H9 (cell line): ENCODE measurements around the gene STK32B. TPM values are rescaled to one million over a fixed set of nuclear protein-coding genes. Genes with fewer than 3 reads are reported as not detected.

Experiments used
- DNase-seq: peaks from one replicate; pipeline ENCODE4 v3.0.0-alpha.2; 2017
- H2AFZ ChIP-seq: one replicate; pipeline ENCODE4 v1.6.1; 2013; ENCODE audit warnings: mild to moderate bottlenecking, low read length, control low read depth, moderate library complexity
- H2AK5ac ChIP-seq: 2 replicates; pipeline ENCODE4 v1.6.1; 2013; ENCODE audit warnings: low read length, control low read depth, mixed read lengths; ENCODE audit not compliant: insufficient read length
- H2BK120ac ChIP-seq: one replicate; pipeline ENCODE4 v1.6.1; 2013; ENCODE audit warnings: low read depth, mild to moderate bottlenecking, low read length, control low read depth, inconsistent platforms; ENCODE audit not compliant: poor library complexity, severe bottlenecking
- H2BK12ac ChIP-seq: 2 replicates; pipeline ENCODE4 v1.6.1; 2013; ENCODE audit warnings: low read length, control low read depth, mixed read lengths, low read depth; ENCODE audit not compliant: insufficient read length
- H2BK15ac ChIP-seq: 2 replicates; pipeline ENCODE4 v1.6.1; 2013; ENCODE audit warnings: low read depth, low read length, control low read depth
- H2BK20ac ChIP-seq: one replicate; pipeline ENCODE4 v1.6.1; 2013; ENCODE audit warnings: low read depth, mild to moderate bottlenecking, low read length, control low read depth, inconsistent platforms; ENCODE audit not compliant: poor library complexity, severe bottlenecking
- H2BK5ac ChIP-seq: 2 replicates; pipeline ENCODE4 v1.6.1; 2013; ENCODE audit warnings: low read length, control low read depth, mixed read lengths; ENCODE audit not compliant: insufficient read length
- H3K14ac ChIP-seq: 2 replicates; pipeline ENCODE4 v1.6.1; 2013; ENCODE audit warnings: low read length, control low read depth; ENCODE audit not compliant: insufficient read depth
- H3K18ac ChIP-seq: 2 replicates; pipeline ENCODE4 v1.6.1; 2013; ENCODE audit warnings: low read depth, mild to moderate bottlenecking, mixed read lengths, low read length, control low read depth; ENCODE audit not compliant: insufficient read length
- H3K23ac ChIP-seq: 2 replicates; pipeline ENCODE4 v1.6.1; 2013; ENCODE audit warnings: low read length, control low read depth, mixed read lengths, low read depth; ENCODE audit not compliant: insufficient read length
- H3K23me2 ChIP-seq: 2 replicates; pipeline ENCODE4 v1.6.1; 2013; ENCODE audit warnings: low read depth, mild to moderate bottlenecking, mixed read lengths, low read length, control low read depth; ENCODE audit not compliant: insufficient read length, poor library complexity, severe bottlenecking
- H3K27ac ChIP-seq: 2 replicates; pipeline ENCODE4 v1.5.1; 2013; ENCODE audit warnings: low read length, control low read depth, mixed read lengths, low read depth; ENCODE audit not compliant: insufficient read length
- H3K27me3 ChIP-seq: 2 replicates; pipeline ENCODE4 v1.6.1; 2013; ENCODE audit warnings: low read length, control low read depth, inconsistent platforms; ENCODE audit not compliant: insufficient read depth
- H3K4ac ChIP-seq: 2 replicates; pipeline ENCODE4 v1.6.1; 2013; ENCODE audit warnings: low read depth, mild to moderate bottlenecking, control low read depth, inconsistent platforms, low read length, moderate library complexity
- H3K4me1 ChIP-seq: 2 replicates; pipeline ENCODE4 v1.6.1; 2013; ENCODE audit warnings: low read length, control low read depth, inconsistent platforms; ENCODE audit not compliant: insufficient read depth
- H3K4me2 ChIP-seq: 2 replicates; pipeline ENCODE4 v1.6.1; 2013; ENCODE audit warnings: low read length, control low read depth, mixed read lengths; ENCODE audit not compliant: insufficient read length, insufficient read depth
- H3K56ac ChIP-seq: 2 replicates; pipeline ENCODE4 v1.6.1; 2013; ENCODE audit warnings: low read depth, mild to moderate bottlenecking, mixed read lengths, low read length, control low read depth; ENCODE audit not compliant: insufficient read length
- H3K79me1 ChIP-seq: 2 replicates; pipeline ENCODE4 v1.6.1; 2013; ENCODE audit warnings: low read depth, mild to moderate bottlenecking, moderate library complexity, low read length, control low read depth, inconsistent platforms; ENCODE audit not compliant: insufficient read depth, poor library complexity, severe bottlenecking
- H3K79me2 ChIP-seq: 2 replicates; pipeline ENCODE4 v1.6.1; 2013; ENCODE audit warnings: low read length, control low read depth, inconsistent platforms; ENCODE audit not compliant: insufficient read depth
- H3K9ac ChIP-seq: 2 replicates; pipeline ENCODE4 v1.6.1; 2013; ENCODE audit warnings: low read length, control low read depth, mixed read lengths; ENCODE audit not compliant: insufficient read length; ENCODE audit errors: extremely low read depth
- H3K9me3 ChIP-seq: one replicate; pipeline ENCODE4 v1.6.1; 2013; ENCODE audit warnings: low read depth, low read length, inconsistent platforms; ENCODE audit not compliant: control insufficient read depth
- H3T11ph ChIP-seq: one replicate; pipeline ENCODE4 v1.6.1; 2013; ENCODE audit warnings: mild to moderate bottlenecking, low read length, control low read depth, inconsistent platforms
- H4K20me1 ChIP-seq: one replicate; pipeline ENCODE4 v1.6.1; 2013; ENCODE audit not compliant: control insufficient read depth, insufficient read length, insufficient read depth
- H4K5ac ChIP-seq: 2 replicates; pipeline ENCODE4 v1.6.1; 2013; ENCODE audit warnings: low read depth, mild to moderate bottlenecking, mixed read lengths, low read length, control low read depth; ENCODE audit not compliant: insufficient read length
- H4K8ac ChIP-seq: replicated peaks from 2 replicates; pipeline ENCODE4 v1.6.1; 2013; ENCODE audit warnings: low read length, control low read depth, mixed read lengths, low read depth; ENCODE audit not compliant: insufficient read length
- H4K91ac ChIP-seq: 2 replicates; pipeline ENCODE4 v1.6.1; 2013; ENCODE audit warnings: low read depth, mild to moderate bottlenecking, moderate library complexity, mixed read lengths, low read length, control low read depth; ENCODE audit not compliant: insufficient read length
- H3K27ac Mint-ChIP-seq, 3 experiments: 2 replicates in 2 of 3; 3 replicates in 1 of 3; pipeline ENCODE4 v1.8.0; 2020 to 2021; ENCODE audit warnings: mixed read lengths in 3 of 3, mild to moderate bottlenecking in 1 of 3, moderate library complexity in 1 of 3
- H3K27me3 Mint-ChIP-seq: 2 replicates; pipeline ENCODE4 v1.8.0; 2021; ENCODE audit warnings: low read depth, mild to moderate bottlenecking, moderate library complexity, mixed read lengths
- H3K36me3 Mint-ChIP-seq, 3 experiments: 2 replicates in 2 of 3; 3 replicates in 1 of 3; pipeline ENCODE4 v1.8.0; 2020 to 2021; ENCODE audit warnings: low read depth in 3 of 3, mixed read lengths in 3 of 3; ENCODE audit not compliant: insufficient read depth in 1 of 3
- H3K4me1 Mint-ChIP-seq, 2 experiments: 2 replicates each; pipeline ENCODE4 v1.8.0; 2020; ENCODE audit warnings: mixed read lengths in 2 of 2
- H3K4me3 Mint-ChIP-seq, 2 experiments: 2 replicates in 1 of 2; 3 replicates in 1 of 2; pipeline ENCODE4 v1.8.0; 2020 to 2021; ENCODE audit warnings: mild to moderate bottlenecking in 2 of 2, mixed read lengths in 2 of 2, moderate library complexity in 1 of 2
- H3K9me3 Mint-ChIP-seq, 2 experiments: 2 replicates in 1 of 2; 3 replicates in 1 of 2; pipeline ENCODE4 v1.8.0; 2020; ENCODE audit warnings: mild to moderate bottlenecking in 2 of 2, mixed read lengths in 2 of 2, moderate library complexity in 1 of 2
- WGBS: extraction: QIAGEN DNeasy Blood & Tissue Kit; methylation state at CpG from one replicate; pipeline ENCODE4 v1.1.7; 2013; ENCODE audit warnings: missing lambda C conversion rate, low lambda C conversion rate, mixed read lengths; ENCODE audit not compliant: insufficient read length; ENCODE audit errors: extremely low coverage; 5-methylcytosine and 5-hydroxymethylcytosine counted together
- total RNA-seq: library from RNA; stranded (reverse); gene quantifications from 2 replicates; pipeline ENCODE4 v1.2.1, GENCODE V29; 2021
- TF ChIP-seq, protein P1 (sequence below): fragments of 200-600 bp; sonication (generic); conservative IDR thresholded peaks from 3 replicates; pipeline ENCODE4 v1.8.0; 2021; ENCODE audit warnings: antibody characterized with exemption, mild to moderate bottlenecking

Gene STK32B
- total RNA-seq, 1 experiment from 2014 or later, result 1.0 TPM

DNA sequence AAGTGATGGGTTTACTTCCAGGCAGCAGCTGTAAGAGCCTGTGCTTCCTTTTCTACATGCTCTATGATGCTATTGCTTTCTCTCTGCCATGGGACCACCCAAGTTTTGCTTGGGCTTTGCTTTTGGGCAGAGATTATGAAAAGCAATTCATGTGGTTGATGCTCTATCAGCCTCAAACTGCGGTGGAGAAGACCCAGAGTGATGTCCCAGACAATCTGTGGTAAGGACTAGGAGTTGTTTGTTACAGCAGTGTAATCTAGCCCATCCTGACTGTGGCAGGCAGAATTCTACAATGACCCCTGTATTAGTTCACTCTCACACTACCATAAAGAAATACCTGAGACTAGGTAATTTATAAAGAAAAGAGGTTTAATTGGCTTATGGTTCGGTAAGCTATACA lies 22.8 kb upstream of the STK32B start:
- H2BK120ac ChIP-seq, result no peak overlapping the region
- H3K23me2 ChIP-seq, result no peaks in the 10 kb centered on the region
- H3K4ac ChIP-seq, result no peak overlapping the region
- no peaks in the 10 kb centered on the region for H3K9me3 ChIP-seq
- H3K27ac Mint-ChIP-seq, result no peak overlapping the region
- no peaks in the 10 kb centered on the region for H3K27me3 ChIP-seq
- no peak overlapping the region for H3T11ph ChIP-seq
- WGBS, result no CpG with 5 or more reads among the region's 2 CpGs
- no peak overlapping the region for H2BK12ac ChIP-seq
- no peak overlapping the region for H3K4me3 Mint-ChIP-seq
- H3K56ac ChIP-seq, result no peak overlapping the region
- no peaks in the 10 kb centered on the region for H4K20me1 ChIP-seq
- peaks cover 0 to 9% of the 10 kb centered on the region in 2 experiments; a peak in 2 of 4 replicates for H3K4me1 Mint-ChIP-seq
- no peak overlapping the region for H4K91ac ChIP-seq
- no peak overlapping the region for H2BK20ac ChIP-seq
- no peaks in the 10 kb centered on the region for H3K79me1 ChIP-seq
- no peaks in the 10 kb centered on the region for H3K36me3 Mint-ChIP-seq
- no peak overlapping the region for H2AFZ ChIP-seq
- H3K18ac ChIP-seq, result no peak overlapping the region
- H3K9ac ChIP-seq, result no peak overlapping the region
- H2BK5ac ChIP-seq, result no peak overlapping the region
- no peaks in the 10 kb centered on the region for H3K79me2 ChIP-seq
- no peak overlapping the region for H4K5ac ChIP-seq
- peaks cover 53% of the 10 kb centered on the region for H3K27me3 Mint-ChIP-seq
- no peaks in the 10 kb centered on the region for H3K4me1 ChIP-seq
- DNase-seq, result no peak
- no peaks in the 10 kb centered on the region; a peak in 2 of 5 replicates for H3K9me3 Mint-ChIP-seq
- H3K14ac ChIP-seq, result no peak overlapping the region
- no peak overlapping the region for H2BK15ac ChIP-seq
- no peak overlapping the region for H3K4me2 ChIP-seq
- TF ChIP-seq, protein P1, sequence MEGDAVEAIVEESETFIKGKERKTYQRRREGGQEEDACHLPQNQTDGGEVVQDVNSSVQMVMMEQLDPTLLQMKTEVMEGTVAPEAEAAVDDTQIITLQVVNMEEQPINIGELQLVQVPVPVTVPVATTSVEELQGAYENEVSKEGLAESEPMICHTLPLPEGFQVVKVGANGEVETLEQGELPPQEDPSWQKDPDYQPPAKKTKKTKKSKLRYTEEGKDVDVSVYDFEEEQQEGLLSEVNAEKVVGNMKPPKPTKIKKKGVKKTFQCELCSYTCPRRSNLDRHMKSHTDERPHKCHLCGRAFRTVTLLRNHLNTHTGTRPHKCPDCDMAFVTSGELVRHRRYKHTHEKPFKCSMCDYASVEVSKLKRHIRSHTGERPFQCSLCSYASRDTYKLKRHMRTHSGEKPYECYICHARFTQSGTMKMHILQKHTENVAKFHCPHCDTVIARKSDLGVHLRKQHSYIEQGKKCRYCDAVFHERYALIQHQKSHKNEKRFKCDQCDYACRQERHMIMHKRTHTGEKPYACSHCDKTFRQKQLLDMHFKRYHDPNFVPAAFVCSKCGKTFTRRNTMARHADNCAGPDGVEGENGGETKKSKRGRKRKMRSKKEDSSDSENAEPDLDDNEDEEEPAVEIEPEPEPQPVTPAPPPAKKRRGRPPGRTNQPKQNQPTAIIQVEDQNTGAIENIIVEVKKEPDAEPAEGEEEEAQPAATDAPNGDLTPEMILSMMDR, result no peak
- H3K23ac ChIP-seq, result no peak overlapping the region
- H2AK5ac ChIP-seq, result no peak overlapping the region
- H4K8ac ChIP-seq, result no peak overlapping the region
- H3K27ac ChIP-seq, result no peak overlapping the region
